Stimulated activated CD4-positive, alpha-beta T cell treated with anti-CD3 and anti-CD28 coated beads, TNF-alpha, amount 100 ng/mL, for 4 hours (primary cell): ENCODE results near the gene ID3.

Experiments
- DNase-seq, 3 experiments: peaks; one replicate each; pipeline ENCODE4 v3.0.0-alpha.2; 2020; ENCODE audit warnings: low read depth in 3 of 3

Gene ID3

DNA sequence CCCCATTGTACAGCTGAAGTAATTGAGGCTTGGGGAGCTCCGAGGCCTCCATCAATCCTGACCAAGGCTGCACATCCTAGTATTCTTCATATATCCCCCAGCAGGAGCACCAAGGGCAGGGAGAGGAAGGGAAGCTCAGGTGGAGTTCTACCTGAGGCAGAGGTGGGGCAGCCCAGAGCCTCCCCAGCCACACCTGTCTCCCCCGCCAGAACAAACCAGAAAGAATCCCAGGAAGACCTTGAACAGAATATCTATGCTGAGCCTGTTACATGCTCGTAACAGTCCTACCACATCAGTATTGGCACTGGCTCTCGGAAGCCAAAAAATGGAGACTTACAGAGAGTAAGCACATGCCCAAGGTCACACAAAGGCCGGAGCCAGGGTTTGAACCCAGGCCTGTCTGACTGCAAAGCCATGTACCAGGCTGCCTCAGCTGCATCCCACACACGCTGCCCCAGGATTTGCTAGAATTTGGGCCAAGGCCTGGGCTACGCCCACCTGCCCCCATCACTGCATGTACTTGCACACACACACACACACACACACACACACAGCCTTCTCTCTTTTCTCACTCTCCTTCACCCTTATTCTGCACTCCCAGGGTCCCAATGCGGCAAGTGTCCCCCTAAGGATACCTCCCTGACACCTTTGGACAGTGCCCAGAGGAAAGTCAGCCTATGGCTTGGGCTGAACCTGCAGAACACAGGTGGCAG, 32.8 kb downstream of the ID3 start:
- DNase-seq: no peak

DNA sequence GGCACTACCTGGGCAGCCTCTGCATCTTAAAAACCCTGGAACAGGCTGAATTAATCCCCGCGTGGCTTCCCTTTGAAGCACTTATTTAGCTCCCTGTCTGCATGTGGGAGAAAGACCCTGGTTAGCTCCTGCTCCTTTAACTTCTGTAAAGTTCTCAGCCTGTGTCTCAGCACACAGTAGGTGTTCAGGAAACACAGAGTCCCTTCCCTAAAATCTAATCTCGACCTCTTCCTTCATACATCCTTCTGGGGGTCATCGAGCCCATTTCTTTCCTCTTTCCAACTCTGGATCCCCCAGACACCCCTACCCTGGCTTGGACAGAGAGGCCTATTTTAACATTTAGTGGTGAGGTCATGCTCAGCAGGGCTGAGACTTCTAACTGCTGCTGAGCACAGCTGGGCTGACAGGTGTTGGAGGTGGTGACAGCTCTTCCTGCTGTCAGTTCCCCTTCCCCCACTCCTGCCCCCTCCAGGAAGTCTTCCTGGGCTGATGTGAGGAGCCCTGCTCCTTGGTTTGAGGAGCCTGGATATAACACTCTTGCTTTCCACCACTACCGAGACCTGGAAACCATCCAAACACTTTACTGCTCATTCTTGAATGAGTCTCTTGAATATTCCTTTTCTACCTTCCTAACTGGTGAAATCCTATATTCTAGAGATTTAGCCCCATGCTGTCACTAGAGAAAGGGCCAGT, 33.6 kb downstream of the ID3 start:
- DNase-seq: no peak

DNA sequence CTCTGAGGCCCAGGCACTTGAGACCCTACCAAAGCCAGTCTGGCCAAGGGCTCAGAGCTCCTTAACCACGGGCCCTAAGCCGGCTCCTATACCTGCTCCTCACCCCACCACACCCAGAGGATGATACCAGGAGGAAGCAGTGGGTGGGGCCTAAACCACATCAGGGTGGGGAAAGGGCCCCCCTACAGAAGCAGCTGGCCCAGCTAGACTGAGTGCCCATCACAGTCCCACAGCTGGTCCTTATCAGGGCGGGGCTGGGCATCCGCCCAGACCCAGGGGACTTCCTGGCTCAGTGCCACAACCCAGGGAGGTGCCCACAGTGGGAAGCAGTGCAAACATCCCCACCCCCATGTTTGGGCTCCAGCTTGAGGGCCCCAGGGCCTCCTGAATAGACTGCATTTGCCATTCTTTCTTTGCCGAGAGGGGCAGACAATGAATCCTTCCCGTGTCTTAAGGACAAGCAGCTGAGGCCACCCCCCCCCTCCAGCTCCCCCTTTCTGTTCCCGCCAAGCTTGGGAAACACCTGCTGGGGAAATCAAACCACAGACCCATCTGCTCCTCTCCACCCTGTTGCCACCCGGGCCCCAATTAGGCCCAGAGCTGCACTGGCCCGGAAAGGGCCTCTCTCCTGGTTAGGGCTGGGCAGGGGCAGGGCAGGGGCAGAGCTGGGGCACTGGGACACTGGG, 34.4 kb downstream of the ID3 start:
- DNase-seq: no peak

DNA sequence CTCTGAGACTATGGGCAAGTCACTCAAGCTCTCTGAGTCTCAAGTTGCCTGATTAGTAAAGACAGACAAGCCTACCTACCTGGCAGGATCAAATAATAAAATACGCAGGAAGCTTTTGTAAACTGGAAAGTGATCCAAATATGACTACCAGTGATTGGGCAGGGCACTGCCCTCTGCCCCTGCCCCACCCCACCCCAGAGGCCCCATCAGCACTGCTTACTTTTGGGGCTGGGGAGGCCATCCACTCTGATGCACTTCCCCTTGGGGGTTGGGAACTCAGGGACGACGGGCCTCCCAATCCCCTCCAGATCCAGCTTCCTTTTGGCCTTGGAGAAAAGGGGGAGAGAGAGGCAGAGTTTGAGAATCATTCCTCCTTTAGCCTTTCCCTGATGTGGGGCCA, 35.1 kb downstream of the ID3 start:
- DNase-seq: no peak

DNA sequence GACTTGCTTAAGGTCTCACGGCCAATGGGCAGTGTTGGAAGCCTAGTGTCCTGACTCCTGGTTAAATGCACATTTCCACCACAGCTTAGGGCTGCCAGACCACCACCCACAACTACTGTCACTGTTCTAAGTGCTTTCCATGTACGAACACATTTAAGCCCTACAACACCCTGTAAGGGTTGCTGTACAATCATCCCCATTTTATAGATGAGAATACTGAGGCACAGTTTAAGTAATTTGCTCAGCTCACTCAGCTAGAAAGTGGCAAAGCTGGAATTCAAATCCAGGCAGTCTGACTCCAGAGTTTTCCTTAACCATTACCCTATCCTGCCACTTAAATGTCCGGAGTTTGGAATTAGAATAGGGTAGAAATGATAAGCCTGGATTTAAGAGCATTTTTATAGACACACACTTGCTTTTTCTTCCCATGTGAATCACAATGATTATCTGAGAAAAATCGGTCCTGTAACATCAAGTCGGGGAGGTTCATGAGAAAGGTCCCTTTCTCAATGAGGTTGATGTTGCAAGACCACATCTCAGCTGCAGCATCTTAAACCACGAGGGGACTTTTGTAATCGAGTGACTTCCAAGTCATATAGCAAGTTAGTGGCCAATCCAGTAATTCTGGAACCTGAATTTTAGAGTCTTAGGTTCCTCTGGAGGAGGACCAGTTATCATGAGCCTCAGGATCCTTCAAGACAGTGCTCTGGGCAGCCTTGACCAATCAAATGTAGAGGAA, 36.9 kb downstream of the ID3 start:
- no peak for DNase-seq

DNA sequence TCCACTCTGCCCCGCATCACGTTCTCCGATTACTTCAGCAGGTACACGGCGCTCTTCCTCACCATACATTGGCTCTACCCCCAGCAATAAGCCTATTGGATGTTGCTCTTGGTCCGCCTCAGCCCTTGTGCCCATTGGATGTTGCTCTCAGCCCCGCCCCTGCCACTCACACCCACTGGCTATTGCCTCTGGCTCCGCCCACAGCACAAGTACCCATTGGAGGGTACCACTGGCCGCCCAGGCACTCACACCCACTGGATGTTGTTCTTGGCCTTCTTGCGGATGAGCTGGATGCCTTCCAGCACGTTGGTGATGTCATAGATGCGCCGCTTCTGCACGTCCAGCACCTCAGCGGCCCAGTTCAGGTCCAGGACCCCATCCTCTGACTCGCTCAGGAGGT, 37.7 kb downstream of the ID3 start:
- DNase-seq: no peak

DNA sequence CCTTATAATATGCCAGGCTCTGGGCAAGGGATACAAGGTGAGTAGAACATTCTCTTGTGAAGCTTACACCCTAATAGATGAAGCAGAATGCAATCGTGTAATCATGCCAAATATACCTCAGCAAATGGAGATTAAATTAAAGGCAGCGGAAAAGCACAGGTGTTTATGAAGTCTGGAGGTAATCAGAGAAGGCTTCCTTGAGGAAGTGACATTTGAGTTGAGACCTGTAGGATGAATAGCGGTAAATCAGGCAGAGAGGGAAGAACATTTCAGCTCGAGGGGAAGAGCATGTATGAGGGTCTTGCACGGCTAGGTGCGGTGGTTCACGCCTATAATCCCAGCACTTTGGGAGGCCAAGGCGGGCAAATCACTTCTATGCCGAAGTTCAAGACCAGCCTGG, 41.7 kb downstream of the ID3 start:
- no peak for DNase-seq

DNA sequence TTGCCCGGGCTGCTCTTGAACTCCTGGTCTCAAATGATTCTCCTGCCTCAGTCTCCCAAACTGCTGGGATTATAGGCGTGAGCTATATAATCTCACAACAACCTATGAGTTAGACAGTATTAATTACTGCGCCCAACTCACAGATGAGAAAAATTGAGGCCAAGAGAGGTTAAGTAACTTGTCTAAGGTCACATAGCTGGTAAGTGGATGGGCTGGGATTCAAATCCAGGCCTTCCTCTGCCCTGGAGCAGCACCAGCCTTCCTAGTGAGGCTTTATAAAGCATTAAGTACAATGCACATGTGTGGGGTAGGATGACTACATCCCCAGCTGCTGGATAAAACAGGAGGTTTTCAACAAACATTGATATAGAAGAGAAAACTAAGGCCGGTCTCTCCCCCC, 43.4 kb downstream of the ID3 start:
- DNase-seq: no peak

DNA sequence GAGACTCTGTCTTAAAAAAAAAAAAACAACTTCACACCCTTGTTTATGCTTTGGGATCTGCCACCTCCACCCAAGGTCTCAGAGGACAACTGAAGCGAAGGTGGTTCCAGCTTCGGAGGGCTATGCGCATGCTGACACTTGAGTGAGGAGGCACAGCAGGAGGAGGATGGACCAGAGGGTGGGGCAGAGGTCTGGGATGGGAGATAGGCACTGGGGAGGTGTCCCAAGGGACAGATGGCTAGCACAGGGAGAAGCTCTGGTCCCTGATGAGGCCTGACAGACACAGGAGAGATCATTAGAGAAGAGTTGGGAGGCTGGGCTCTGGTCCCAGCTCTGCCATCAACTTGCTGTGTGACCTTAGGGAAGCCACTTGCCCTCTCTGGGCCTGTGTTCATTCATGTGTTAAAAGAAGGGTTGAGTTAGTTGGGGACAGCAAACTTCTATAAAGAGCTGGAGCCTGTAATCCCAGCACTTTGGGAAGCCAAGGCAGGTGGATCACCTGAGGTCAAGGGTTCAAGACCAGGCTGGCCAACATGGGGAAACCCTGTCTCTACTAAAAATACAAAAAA, 45.1 kb downstream of the ID3 start:
- DNase-seq: no peak

DNA sequence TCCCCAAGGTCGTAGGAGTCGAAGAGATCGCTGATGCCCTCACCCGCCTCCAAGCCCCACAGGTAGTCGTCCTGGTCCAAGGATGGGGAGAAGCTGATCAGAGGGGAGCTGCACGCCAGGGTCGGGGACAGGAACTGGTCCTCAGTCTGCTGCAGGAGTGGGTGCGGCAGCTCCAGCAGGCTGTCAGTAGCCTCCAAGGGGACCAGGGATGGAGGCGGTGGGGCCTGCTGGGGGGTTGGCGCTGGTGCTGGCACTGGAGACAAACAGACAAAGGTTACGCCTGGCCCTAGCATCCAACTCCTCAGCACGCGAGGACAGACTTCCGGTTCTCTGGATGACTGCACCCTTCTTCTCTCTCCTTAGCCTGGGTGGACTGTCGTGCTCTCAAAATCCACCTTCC, 49.4 kb downstream of the ID3 start:
- no peak for DNase-seq
